ENCODE measurements around the gene DBH.

DNA sequence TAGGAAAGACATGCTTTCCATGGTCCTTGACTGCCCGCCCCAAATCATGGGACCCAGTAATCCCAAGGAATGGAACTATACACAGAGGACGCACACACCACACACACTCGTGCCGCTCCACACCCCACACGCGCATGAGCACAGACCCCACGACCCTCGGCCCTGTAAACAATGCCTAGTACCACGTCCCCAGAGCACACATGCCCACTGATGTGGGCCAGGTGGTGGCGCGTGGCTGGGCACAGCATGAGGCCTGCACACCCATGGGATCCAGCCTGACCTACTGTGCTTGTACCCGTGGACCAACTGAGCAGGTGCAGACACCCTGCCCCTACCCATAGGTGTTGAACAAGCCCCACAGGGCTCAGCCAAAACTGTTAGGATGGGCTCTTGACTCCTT, 739 bp downstream of the DBH start:
- TF ChIP-seq, protein P1, sequence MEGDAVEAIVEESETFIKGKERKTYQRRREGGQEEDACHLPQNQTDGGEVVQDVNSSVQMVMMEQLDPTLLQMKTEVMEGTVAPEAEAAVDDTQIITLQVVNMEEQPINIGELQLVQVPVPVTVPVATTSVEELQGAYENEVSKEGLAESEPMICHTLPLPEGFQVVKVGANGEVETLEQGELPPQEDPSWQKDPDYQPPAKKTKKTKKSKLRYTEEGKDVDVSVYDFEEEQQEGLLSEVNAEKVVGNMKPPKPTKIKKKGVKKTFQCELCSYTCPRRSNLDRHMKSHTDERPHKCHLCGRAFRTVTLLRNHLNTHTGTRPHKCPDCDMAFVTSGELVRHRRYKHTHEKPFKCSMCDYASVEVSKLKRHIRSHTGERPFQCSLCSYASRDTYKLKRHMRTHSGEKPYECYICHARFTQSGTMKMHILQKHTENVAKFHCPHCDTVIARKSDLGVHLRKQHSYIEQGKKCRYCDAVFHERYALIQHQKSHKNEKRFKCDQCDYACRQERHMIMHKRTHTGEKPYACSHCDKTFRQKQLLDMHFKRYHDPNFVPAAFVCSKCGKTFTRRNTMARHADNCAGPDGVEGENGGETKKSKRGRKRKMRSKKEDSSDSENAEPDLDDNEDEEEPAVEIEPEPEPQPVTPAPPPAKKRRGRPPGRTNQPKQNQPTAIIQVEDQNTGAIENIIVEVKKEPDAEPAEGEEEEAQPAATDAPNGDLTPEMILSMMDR (IDR thresholded peaks at IDR 0.05; ENCODE audit: borderline replicate concordance, extremely low read depth, low read length, poor library complexity, severe bottlenecking) = no peak
- TF ChIP-seq EZH2 (IDR thresholded peaks at IDR 0.05; ENCODE audit: borderline replicate concordance, low read depth, low read length, severe bottlenecking) = no peak

Data from DND-41 (cell line).